Measurements from ENCODE around the gene DSTN. TPM values are rescaled to one million over a fixed set of nuclear protein-coding genes. Genes with fewer than 3 reads are reported as not detected.

DSTN gene
- total and polyA plus RNA-seq, 2 donors (not counting 3 experiments of a cell fraction or from before 2014, with no cell fraction given): 66.1 to 300 TPM

DNA sequence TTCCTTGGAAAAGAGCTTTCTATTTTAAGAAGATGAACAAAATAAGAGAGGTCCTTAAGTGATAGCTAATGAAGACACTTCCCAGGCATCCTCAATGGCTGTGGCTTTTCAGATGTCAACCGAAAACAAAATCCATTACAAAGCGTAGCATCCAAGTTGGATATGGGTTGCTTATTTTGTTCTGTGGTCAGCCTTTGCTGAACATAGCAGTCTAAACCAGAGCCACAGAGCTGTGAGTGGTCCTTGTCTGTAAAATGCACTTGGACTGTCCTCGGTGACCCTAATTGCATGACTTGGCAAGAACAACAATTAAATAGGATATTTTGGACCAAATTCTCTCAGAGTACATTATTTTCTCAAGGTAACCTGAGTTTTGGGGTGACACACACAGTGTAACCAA lies 28.3 kb upstream of the DSTN start:
- Histone ChIP-seq H3K9ac (replicated peaks; ENCODE audit: extremely low read depth, insufficient read depth, low read length) (no peak overlapping the region), H4K20me1 (replicated peaks; ENCODE audit: control insufficient read depth, extremely low read depth, insufficient read depth, low read length) (no peaks in the 10 kb centered on the region), H2AFZ (ENCODE audit: low read depth, low read length) (no peak overlapping the region), H3K79me2 (ENCODE audit: control insufficient read depth, insufficient read depth, low read length) (no peaks in the 10 kb centered on the region), H3K4me3 (replicated peaks in 1 of 3; ENCODE audit: insufficient read depth in 1 of 3, low read depth in 1 of 3, low read length in 3 of 3) (no peak overlapping the region), H3K4me2 (ENCODE audit: insufficient read depth, low read length) (no peak overlapping the region), H3K27ac (ENCODE audit: insufficient read depth, low read depth, low read length) (no peak overlapping the region), H3K27me3 (ENCODE audit: control insufficient read depth in 2 of 2, insufficient read depth in 2 of 2, low read length in 2 of 2) (no peaks in the 10 kb centered on the region), H3K4me1 (ENCODE audit: control insufficient read depth, extremely low read depth, insufficient read depth, low read length) (no peaks in the 10 kb centered on the region), H3K9me1 (replicated peaks; ENCODE audit: control insufficient read depth, extremely low read depth, insufficient read depth, low read length) (no peaks in the 10 kb centered on the region), H3K36me3 (ENCODE audit: control insufficient read depth in 2 of 2, extremely low read depth in 1 of 2, insufficient read depth in 2 of 2, low read length in 2 of 2) (no peaks in the 10 kb centered on the region), H3K9me3 (replicated peaks; ENCODE audit: control insufficient read depth, insufficient read depth, low read length) (no peaks in the 10 kb centered on the region)
- TF ChIP-seq FOS (IDR thresholded peaks at IDR 0.05; ENCODE audit: borderline replicate concordance, insufficient read depth, low read length) (no peak), MYC (IDR thresholded peaks at IDR 0.05; ENCODE audit: low read depth, low read length) (no peak), POLR2A (IDR thresholded peaks at IDR 0.05; ENCODE audit: low read depth, low read length) (no peak), EZH2 (IDR thresholded peaks at IDR 0.05; ENCODE audit: borderline replicate concordance, low read depth, low read length, severe bottlenecking) (no peak), GATA2 (IDR thresholded peaks at IDR 0.05; ENCODE audit: insufficient read depth, insufficient read length, low read depth, low read length) (no peak), POLR2AphosphoS5 (IDR thresholded peaks at IDR 0.05; ENCODE audit: insufficient read depth, low read depth, low read length) (no peak), JUN (IDR thresholded peaks at IDR 0.05; ENCODE audit: borderline replicate concordance, insufficient read depth, insufficient read length, low read depth) (no peak)
- TF ChIP-seq, protein P1, sequence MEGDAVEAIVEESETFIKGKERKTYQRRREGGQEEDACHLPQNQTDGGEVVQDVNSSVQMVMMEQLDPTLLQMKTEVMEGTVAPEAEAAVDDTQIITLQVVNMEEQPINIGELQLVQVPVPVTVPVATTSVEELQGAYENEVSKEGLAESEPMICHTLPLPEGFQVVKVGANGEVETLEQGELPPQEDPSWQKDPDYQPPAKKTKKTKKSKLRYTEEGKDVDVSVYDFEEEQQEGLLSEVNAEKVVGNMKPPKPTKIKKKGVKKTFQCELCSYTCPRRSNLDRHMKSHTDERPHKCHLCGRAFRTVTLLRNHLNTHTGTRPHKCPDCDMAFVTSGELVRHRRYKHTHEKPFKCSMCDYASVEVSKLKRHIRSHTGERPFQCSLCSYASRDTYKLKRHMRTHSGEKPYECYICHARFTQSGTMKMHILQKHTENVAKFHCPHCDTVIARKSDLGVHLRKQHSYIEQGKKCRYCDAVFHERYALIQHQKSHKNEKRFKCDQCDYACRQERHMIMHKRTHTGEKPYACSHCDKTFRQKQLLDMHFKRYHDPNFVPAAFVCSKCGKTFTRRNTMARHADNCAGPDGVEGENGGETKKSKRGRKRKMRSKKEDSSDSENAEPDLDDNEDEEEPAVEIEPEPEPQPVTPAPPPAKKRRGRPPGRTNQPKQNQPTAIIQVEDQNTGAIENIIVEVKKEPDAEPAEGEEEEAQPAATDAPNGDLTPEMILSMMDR (IDR thresholded peaks at IDR 0.05; ENCODE audit: extremely low read depth in 1 of 2, insufficient read depth in 1 of 2, low read depth in 1 of 2, low read length in 2 of 2): no peak
- TF ChIP-seq, protein P2, sequence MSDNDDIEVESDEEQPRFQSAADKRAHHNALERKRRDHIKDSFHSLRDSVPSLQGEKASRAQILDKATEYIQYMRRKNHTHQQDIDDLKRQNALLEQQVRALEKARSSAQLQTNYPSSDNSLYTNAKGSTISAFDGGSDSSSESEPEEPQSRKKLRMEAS (IDR thresholded peaks at IDR 0.05; ENCODE audit: insufficient read depth, insufficient read length): no peak
- no TSS peak for BruUV-seq (replicated peaks)
- dilution Hi-C loops (cut with MboI; ENCODE audit: extremely low pct_ligation_motif_present, low sequenced_read_pairs): loop anchor here (5.0 kb wide), 1 partner anchor 51 kb away; no protein-coding TSS in a partner anchor
- FAIRE-seq: no peak
- DNase-seq (ENCODE audit: low read depth, low spot score): no peak
- CTCF ChIA-PET: interaction anchor here (1.1 to 5.3 kb wide), 2 partner anchors 15 to 77 kb away, joined by 3 to 30 read pairs; no protein-coding TSS in a partner anchor
- intact Hi-C loops (cut with micrococcal nuclease): no loop called here
- POLR2A ChIA-PET: no interaction called here

Data from endothelial cell of umbilical vein (primary cell).